HT-29 (cell line): Measurements from ENCODE around the gene TMEM54. TPM values are rescaled to one million over a fixed set of nuclear protein-coding genes. Genes with fewer than 3 reads are reported as not detected.
A peak's percentile ranks its signal among the peaks of the same experiment; 100 is the strongest.

Experiments used
- DNase-seq: peaks from one replicate; pipeline ENCODE4 v3.0.0-alpha.2; 2015; ENCODE audit warnings: low spot score
- total RNA-seq: library from RNA; depleted of rRNA; stranded (reverse); fragments of >200 nt; shearing (Covaris generic); gene quantifications from 2 replicates; pipeline ENCODE4 v1.2.3, GENCODE V29; 2014; rRNA removed

TMEM54 gene
- 789 and 818 TPM in 2 replicates for total RNA-seq

GRCh38 chr1:32900956-32901822 lies at the start of gene TMEM54:
TSS of gene TMEM54 (minus strand) at chr1:32901389. CDS start at chr1:32901238, 151 bp downstream.
- peak; percentile 78 for DNase-seq

GRCh38 chr1:32949519-32949918 lies 48.3 kb upstream of the TMEM54 start:
- DNase-seq: no peak

- DNase-seq: peak; percentile 58
These were observed 47.7 kb upstream of the TMEM54 start for GRCh38 chr1:32948905-32949304.

GRCh38 chr1:32948390-32948722 lies 47.2 kb upstream of the TMEM54 start:
- no peak for DNase-seq

- no peak for DNase-seq
These were observed 46.6 kb upstream of the TMEM54 start for GRCh38 chr1:32947669-32948389.

- DNase-seq: no peak
These were observed 45.2 kb upstream of the TMEM54 start for GRCh38 chr1:32946413-32946812.

GRCh38 chr1:32944180-32944579 lies 43.0 kb upstream of the TMEM54 start:
- DNase-seq: no peak

GRCh38 chr1:32939655-32940371 lies 38.6 kb upstream of the TMEM54 start:
- no peak for DNase-seq

GRCh38 chr1:32937061-32937460 lies 35.9 kb upstream of the TMEM54 start:
- no peak for DNase-seq

GRCh38 chr1:32934535-32934934 lies 33.3 kb upstream of the TMEM54 start:
- no peak for DNase-seq

GRCh38 chr1:32933742-32934322 lies 32.6 kb upstream of the TMEM54 start:
- DNase-seq: peak; percentile 98

- no peak for DNase-seq
These were observed 30.6 kb upstream of the TMEM54 start for GRCh38 chr1:32931760-32932159.

GRCh38 chr1:32929366-32929765 lies 28.2 kb upstream of the TMEM54 start:
- no peak for DNase-seq

GRCh38 chr1:32928715-32929114 lies 27.5 kb upstream of the TMEM54 start:
- DNase-seq: no peak

- DNase-seq: no peak
These were observed 27.1 kb upstream of the TMEM54 start for GRCh38 chr1:32928285-32928684.

- DNase-seq: no peak
These were observed 26.3 kb upstream of the TMEM54 start for GRCh38 chr1:32927441-32927840.

GRCh38 chr1:32926562-32926961 lies 25.4 kb upstream of the TMEM54 start:
- DNase-seq: no peak

- DNase-seq: no peak
These were observed 24.4 kb upstream of the TMEM54 start for GRCh38 chr1:32925403-32926162.

- DNase-seq: peak; percentile 58
These were observed 23.7 kb upstream of the TMEM54 start for GRCh38 chr1:32924881-32925344.

- DNase-seq: no peak
These were observed 19.6 kb upstream of the TMEM54 start for GRCh38 chr1:32920833-32921232.
